ENCODE measurements around the gene EXOSC7.

DNA sequence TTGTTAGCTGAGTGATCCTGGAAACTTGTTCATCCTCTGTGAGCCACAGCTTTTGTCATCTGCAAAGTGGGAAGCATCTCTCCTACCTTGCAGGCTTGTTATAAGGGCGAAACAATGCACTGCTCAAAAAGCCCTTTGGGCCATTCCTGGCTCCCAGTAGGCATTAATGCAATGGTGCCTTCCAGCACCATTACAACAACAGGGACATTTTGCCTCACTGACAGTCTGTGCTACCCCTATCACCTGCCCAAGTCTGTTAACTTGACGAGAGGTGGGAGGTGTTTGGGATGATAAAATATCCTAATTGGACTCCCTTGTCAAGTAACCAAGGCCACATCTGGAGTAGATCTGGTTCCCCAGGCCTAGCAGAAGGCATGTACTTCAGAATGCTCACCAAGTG is 44.3 kb upstream of the EXOSC7 start:
- TF ChIP-seq EZH2 (IDR thresholded peaks at IDR 0.05; ENCODE audit: insufficient read depth, poor library complexity, severe bottlenecking) (no peak), EZH2phosphoT487 (IDR thresholded peaks at IDR 0.05; ENCODE audit: insufficient read depth, low read depth) (no peak)

Data from GM23248 (cell line).